Esophagus muscularis mucosa (tissue), 3 donors: ENCODE data around the gene PNMT.

Experiments used
- CTCF ChIP-seq, 3 experiments: fragments of 200-600 bp in 2 of 3; fragments of 450-650 bp in 1 of 3; sonication (generic) in 2 of 3; IDR thresholded peaks; one replicate each; pipeline ENCODE4 v1.5.1; 2017 to 2019; ENCODE audit warnings: antibody characterized with exemption in 3 of 3, mild to moderate bottlenecking in 2 of 3, moderate library complexity in 1 of 3
- POLR2AphosphoS5 ChIP-seq, 2 donors: sonication (generic); formaldehyde crosslinking; IDR thresholded peaks; one replicate each; pipeline ENCODE4 v1.6.1; 2017; ENCODE audit warnings: antibody characterized with exemption in 2 of 2

- TF ChIP-seq CTCF (IDR thresholded peaks at IDR 0.05) (peak; percentile 35 to 44 (median 41)), POLR2AphosphoS5 (IDR thresholded peaks at IDR 0.05) (no peak)
These were observed 3.6 kb downstream of the PNMT start for GRCh38 chr17:39671651-39672521.
